WTC11 (cell line): ENCODE results near the gene SHISA6. TPM values are rescaled to one million over a fixed set of nuclear protein-coding genes. Genes with fewer than 3 reads are reported as not detected.
A peak's percentile ranks its signal among the peaks of the same experiment; 100 is the strongest.

ENCODE experiments used
- ATAC-seq: fragments of 200-7000 bp; cut with Tn5 transposase; 2 replicates; pipeline ENCODE4 v1.10.0; 2021; ENCODE audit warnings: mild to moderate bottlenecking, moderate library complexity
- CTCF ChIA-PET: fragments of 300-600 bp; sonication (Branson Sonifier 250); formaldehyde crosslinking; loops from one replicate; lab custom pipeline; 2021; ENCODE audit warnings: antibody characterized with exemption; lab: Charles Lee
- POLR2A ChIA-PET: fragments of 350-600 bp; sonication (Branson Sonifier 250); formaldehyde crosslinking; loops from one replicate; lab custom pipeline; 2021; ENCODE audit warnings: antibody characterized with exemption; lab: Charles Lee
- DNase-seq: peaks from one replicate; pipeline ENCODE4 v3.0.0; 2021; ENCODE audit warnings: low spot score
- H3K27ac Mint-ChIP-seq: 2 replicates; pipeline ENCODE4 v1.8.0; 2021; ENCODE audit warnings: mixed read lengths
- H3K27me3 Mint-ChIP-seq: 2 replicates; pipeline ENCODE4 v1.8.0; 2021; ENCODE audit warnings: low read depth, mild to moderate bottlenecking, moderate library complexity, mixed read lengths
- H3K36me3 Mint-ChIP-seq: 2 replicates; pipeline ENCODE4 v1.8.0; 2021; ENCODE audit warnings: mixed read lengths
- H3K4me1 Mint-ChIP-seq: 2 replicates; pipeline ENCODE4 v1.8.0; 2022; ENCODE audit warnings: mixed read lengths
- H3K4me3 Mint-ChIP-seq: 2 replicates; pipeline ENCODE4 v1.8.0; 2021; ENCODE audit warnings: mild to moderate bottlenecking, moderate library complexity, mixed read lengths
- H3K9me3 Mint-ChIP-seq: 2 replicates; pipeline ENCODE4 v1.8.0; 2021; ENCODE audit warnings: mixed read lengths
- CBFB ChIP-seq: sonication (generic); formaldehyde crosslinking; IDR thresholded peaks from 2 replicates; pipeline ENCODE4 v1.8.1; 2022; ENCODE audit warnings: mild to moderate bottlenecking, low read depth, missing genetic modification reagents
- CREM ChIP-seq: sonication (generic); formaldehyde crosslinking; IDR thresholded peaks from 2 replicates; pipeline ENCODE4 v1.8.1; 2022; ENCODE audit warnings: mild to moderate bottlenecking, missing genetic modification reagents, moderate library complexity
- FOXJ3 ChIP-seq: sonication (generic); formaldehyde crosslinking; IDR thresholded peaks from 2 replicates; pipeline ENCODE4 v1.9.0; 2021; ENCODE audit warnings: missing genetic modification reagents, mild to moderate bottlenecking, borderline replicate concordance
- GABPB1 ChIP-seq: sonication (generic); formaldehyde crosslinking; IDR thresholded peaks from 2 replicates; pipeline ENCODE4 v1.8.1; 2023; ENCODE audit warnings: mild to moderate bottlenecking, missing genetic modification reagents
- GRHL2 ChIP-seq: fragments of 250-450 bp; sonication (Bioruptor Pico); IDR thresholded peaks from 2 replicates; pipeline ENCODE4 v1.8.0; 2022; ENCODE audit warnings: mild to moderate bottlenecking, moderate library complexity; ENCODE audit not compliant: insufficient replicate concordance, severe bottlenecking
- JAZF1 ChIP-seq: fragments of 250-450 bp; sonication (Bioruptor Pico); IDR thresholded peaks from 2 replicates; pipeline ENCODE4 v1.9.0; 2021; ENCODE audit warnings: moderate library complexity, mild to moderate bottlenecking, inconsistent platforms
- SMAD3 ChIP-seq: sonication (generic); formaldehyde crosslinking; IDR thresholded peaks from 2 replicates; pipeline ENCODE4 v1.8.0; 2022; ENCODE audit warnings: missing genetic modification reagents, mild to moderate bottlenecking, borderline replicate concordance
- ZNF396 ChIP-seq: fragments of 250-450 bp; sonication (Bioruptor Pico); IDR thresholded peaks from 2 replicates; pipeline ENCODE4 v1.8.0; 2021; ENCODE audit warnings: mild to moderate bottlenecking, moderate library complexity, borderline replicate concordance
- total RNA-seq: library from RNA; stranded (reverse); gene quantifications from 3 replicates; pipeline ENCODE4 v1.2.3, GENCODE V29; 2021
- TF ChIP-seq, protein P1 (sequence below): sonication (generic); formaldehyde crosslinking; IDR thresholded peaks from 2 replicates; pipeline ENCODE4 v1.8.0; 2022; ENCODE audit warnings: mild to moderate bottlenecking, missing genetic modification reagents
- TF ChIP-seq, protein P2 (sequence below): fragments of 250-450 bp; sonication (Bioruptor Pico); IDR thresholded peaks from 2 replicates; pipeline ENCODE4 v1.9.0; 2021; ENCODE audit warnings: mild to moderate bottlenecking
- TF ChIP-seq, protein P3 (sequence below): sonication (generic); formaldehyde crosslinking; IDR thresholded peaks from 2 replicates; pipeline ENCODE4 v1.8.0; 2022; ENCODE audit warnings: mild to moderate bottlenecking, missing genetic modification reagents
- TF ChIP-seq, protein P4 (sequence below): sonication (generic); formaldehyde crosslinking; IDR thresholded peaks from 2 replicates; pipeline ENCODE4 v1.8.0; 2023; ENCODE audit warnings: mild to moderate bottlenecking, missing genetic modification reagents
- TF ChIP-seq, protein P5 (sequence below): sonication (generic); formaldehyde crosslinking; IDR thresholded peaks from 2 replicates; pipeline ENCODE4 v1.8.0; 2022; ENCODE audit warnings: mild to moderate bottlenecking, missing genetic modification reagents
- TF ChIP-seq, protein P6 (sequence below): sonication (generic); formaldehyde crosslinking; conservative IDR thresholded peaks from 2 replicates; pipeline ENCODE4 v1.8.1; 2022; ENCODE audit warnings: mild to moderate bottlenecking, missing genetic modification reagents
- TF ChIP-seq, protein P7 (sequence below): sonication (generic); formaldehyde crosslinking; IDR thresholded peaks from 2 replicates; pipeline ENCODE4 v1.8.1; 2023; ENCODE audit warnings: mild to moderate bottlenecking, missing genetic modification reagents
- TF ChIP-seq, protein P8 (sequence below): sonication (generic); formaldehyde crosslinking; IDR thresholded peaks from 2 replicates; pipeline ENCODE4 v1.8.1; 2023; ENCODE audit warnings: mild to moderate bottlenecking, moderate library complexity, missing genetic modification reagents
- TF ChIP-seq, protein P9 (sequence below): sonication (generic); formaldehyde crosslinking; IDR thresholded peaks from 2 replicates; pipeline ENCODE4 v1.8.1; 2023; ENCODE audit warnings: mild to moderate bottlenecking, missing genetic modification reagents, moderate library complexity

SHISA6 gene
- total RNA-seq, 1 experiment from 2014 or later = 1.1 TPM

DNA sequence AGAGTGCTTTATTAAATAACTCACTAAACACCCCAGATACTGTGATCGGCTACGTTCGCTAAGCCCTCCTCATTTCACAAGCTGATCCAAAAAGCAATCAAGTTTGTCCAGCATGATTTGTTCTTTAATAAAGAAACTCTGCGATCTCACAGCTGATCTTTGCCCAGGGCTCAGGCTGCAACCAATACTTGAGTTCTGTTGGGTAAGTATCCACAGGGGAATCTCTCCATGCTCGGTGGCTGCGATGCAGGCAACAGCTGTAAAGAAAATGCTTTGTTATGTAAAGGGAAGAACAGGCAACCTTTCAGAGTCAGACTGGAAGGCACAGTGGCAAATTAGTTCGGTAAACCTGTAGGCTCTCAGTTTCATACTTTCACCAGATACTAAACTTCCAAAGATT is 67.5 kb downstream of the SHISA6 start:
- ChIA-PET POLR2A (no interaction called here), CTCF (interaction anchor here (0.9 kb wide), 1 partner anchor 336 kb away, joined by 3 read pairs; no protein-coding TSS in a partner anchor)
- ATAC-seq (0 out of 2 replicates have a peak, but pooled peaks have one; percentile 32), DNase-seq (no peak)
- H3K27ac Mint-ChIP-seq = no peak overlapping the region
- peaks cover 14% of the 10 kb centered on the region for H3K27me3 Mint-ChIP-seq
- no peak for TF ChIP-seq GRHL2 (CRISPR knock-in tag)
- TF ChIP-seq, all 79 proteins: peak for 0
- 0 out of 2 replicates have a peak, but pooled peaks cover 4% of the 10 kb centered on the region for H3K4me1 Mint-ChIP-seq
- no peak overlapping the region for H3K4me3 Mint-ChIP-seq
- H3K36me3 Mint-ChIP-seq = peaks cover 58% of the 10 kb centered on the region
- peaks cover 74% of the 10 kb centered on the region for H3K9me3 Mint-ChIP-seq

DNA sequence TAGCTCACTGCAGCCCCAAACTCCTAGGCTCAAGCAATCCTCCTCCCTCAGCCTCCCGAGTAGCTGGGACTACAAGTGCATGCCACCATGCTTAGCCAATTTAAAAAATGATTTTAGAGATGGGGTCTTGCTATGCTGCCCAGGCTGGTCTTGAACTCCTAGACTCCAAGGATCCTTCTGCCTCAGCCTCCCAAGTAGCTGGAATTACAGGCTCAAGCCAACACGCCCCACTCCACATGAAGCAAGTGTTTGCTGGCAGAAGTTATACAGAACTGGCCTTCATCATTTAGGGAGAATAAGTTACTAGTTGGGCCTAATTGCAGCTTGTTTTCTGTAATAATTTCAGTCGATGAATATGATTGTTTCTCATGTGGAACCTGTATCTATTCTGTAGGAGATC is 68.0 kb downstream of the SHISA6 start:
- Mint-ChIP-seq H3K4me3 (no peak overlapping the region), H3K36me3 (peaks cover 59% of the 10 kb centered on the region), H3K4me1 (0 out of 2 replicates have a peak, but pooled peaks cover 4% of the 10 kb centered on the region), H3K9me3 (peaks cover 76% of the 10 kb centered on the region), H3K27me3 (peaks cover 14% of the 10 kb centered on the region), H3K27ac (no peak overlapping the region)
- ChIA-PET CTCF (interaction anchor here (0.9 kb wide), 1 partner anchor 335 kb away, joined by 3 read pairs; no protein-coding TSS in a partner anchor), POLR2A (no interaction called here)
- ATAC-seq (no peak), DNase-seq (no peak)
- TF ChIP-seq, protein P1, sequence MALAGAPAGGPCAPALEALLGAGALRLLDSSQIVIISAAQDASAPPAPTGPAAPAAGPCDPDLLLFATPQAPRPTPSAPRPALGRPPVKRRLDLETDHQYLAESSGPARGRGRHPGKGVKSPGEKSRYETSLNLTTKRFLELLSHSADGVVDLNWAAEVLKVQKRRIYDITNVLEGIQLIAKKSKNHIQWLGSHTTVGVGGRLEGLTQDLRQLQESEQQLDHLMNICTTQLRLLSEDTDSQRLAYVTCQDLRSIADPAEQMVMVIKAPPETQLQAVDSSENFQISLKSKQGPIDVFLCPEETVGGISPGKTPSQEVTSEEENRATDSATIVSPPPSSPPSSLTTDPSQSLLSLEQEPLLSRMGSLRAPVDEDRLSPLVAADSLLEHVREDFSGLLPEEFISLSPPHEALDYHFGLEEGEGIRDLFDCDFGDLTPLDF (CRISPR knock-in tag) = no peak
- TF ChIP-seq GRHL2 (CRISPR knock-in tag) (no peak), CBFB (no peak), JAZF1 (CRISPR knock-in tag) (no peak), FOXJ3 (CRISPR knock-in tag) (no peak), CREM (CRISPR knock-in tag) (no peak), ZNF396 (CRISPR knock-in tag) (no peak), GABPB1 (no peak), SMAD3 (CRISPR knock-in tag) (no peak)
- TF ChIP-seq, protein P2, sequence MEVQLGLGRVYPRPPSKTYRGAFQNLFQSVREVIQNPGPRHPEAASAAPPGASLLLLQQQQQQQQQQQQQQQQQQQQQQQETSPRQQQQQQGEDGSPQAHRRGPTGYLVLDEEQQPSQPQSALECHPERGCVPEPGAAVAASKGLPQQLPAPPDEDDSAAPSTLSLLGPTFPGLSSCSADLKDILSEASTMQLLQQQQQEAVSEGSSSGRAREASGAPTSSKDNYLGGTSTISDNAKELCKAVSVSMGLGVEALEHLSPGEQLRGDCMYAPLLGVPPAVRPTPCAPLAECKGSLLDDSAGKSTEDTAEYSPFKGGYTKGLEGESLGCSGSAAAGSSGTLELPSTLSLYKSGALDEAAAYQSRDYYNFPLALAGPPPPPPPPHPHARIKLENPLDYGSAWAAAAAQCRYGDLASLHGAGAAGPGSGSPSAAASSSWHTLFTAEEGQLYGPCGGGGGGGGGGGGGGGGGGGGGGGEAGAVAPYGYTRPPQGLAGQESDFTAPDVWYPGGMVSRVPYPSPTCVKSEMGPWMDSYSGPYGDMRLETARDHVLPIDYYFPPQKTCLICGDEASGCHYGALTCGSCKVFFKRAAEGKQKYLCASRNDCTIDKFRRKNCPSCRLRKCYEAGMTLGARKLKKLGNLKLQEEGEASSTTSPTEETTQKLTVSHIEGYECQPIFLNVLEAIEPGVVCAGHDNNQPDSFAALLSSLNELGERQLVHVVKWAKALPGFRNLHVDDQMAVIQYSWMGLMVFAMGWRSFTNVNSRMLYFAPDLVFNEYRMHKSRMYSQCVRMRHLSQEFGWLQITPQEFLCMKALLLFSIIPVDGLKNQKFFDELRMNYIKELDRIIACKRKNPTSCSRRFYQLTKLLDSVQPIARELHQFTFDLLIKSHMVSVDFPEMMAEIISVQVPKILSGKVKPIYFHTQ (CRISPR knock-in tag) = no peak
- TF ChIP-seq, protein P3, sequence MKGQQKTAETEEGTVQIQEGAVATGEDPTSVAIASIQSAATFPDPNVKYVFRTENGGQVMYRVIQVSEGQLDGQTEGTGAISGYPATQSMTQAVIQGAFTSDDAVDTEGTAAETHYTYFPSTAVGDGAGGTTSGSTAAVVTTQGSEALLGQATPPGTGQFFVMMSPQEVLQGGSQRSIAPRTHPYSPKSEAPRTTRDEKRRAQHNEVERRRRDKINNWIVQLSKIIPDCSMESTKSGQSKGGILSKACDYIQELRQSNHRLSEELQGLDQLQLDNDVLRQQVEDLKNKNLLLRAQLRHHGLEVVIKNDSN (CRISPR knock-in tag) = no peak
- TF ChIP-seq, protein P4, sequence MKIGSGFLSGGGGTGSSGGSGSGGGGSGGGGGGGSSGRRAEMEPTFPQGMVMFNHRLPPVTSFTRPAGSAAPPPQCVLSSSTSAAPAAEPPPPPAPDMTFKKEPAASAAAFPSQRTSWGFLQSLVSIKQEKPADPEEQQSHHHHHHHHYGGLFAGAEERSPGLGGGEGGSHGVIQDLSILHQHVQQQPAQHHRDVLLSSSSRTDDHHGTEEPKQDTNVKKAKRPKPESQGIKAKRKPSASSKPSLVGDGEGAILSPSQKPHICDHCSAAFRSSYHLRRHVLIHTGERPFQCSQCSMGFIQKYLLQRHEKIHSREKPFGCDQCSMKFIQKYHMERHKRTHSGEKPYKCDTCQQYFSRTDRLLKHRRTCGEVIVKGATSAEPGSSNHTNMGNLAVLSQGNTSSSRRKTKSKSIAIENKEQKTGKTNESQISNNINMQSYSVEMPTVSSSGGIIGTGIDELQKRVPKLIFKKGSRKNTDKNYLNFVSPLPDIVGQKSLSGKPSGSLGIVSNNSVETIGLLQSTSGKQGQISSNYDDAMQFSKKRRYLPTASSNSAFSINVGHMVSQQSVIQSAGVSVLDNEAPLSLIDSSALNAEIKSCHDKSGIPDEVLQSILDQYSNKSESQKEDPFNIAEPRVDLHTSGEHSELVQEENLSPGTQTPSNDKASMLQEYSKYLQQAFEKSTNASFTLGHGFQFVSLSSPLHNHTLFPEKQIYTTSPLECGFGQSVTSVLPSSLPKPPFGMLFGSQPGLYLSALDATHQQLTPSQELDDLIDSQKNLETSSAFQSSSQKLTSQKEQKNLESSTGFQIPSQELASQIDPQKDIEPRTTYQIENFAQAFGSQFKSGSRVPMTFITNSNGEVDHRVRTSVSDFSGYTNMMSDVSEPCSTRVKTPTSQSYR (CRISPR knock-in tag) = no peak
- TF ChIP-seq, protein P5, sequence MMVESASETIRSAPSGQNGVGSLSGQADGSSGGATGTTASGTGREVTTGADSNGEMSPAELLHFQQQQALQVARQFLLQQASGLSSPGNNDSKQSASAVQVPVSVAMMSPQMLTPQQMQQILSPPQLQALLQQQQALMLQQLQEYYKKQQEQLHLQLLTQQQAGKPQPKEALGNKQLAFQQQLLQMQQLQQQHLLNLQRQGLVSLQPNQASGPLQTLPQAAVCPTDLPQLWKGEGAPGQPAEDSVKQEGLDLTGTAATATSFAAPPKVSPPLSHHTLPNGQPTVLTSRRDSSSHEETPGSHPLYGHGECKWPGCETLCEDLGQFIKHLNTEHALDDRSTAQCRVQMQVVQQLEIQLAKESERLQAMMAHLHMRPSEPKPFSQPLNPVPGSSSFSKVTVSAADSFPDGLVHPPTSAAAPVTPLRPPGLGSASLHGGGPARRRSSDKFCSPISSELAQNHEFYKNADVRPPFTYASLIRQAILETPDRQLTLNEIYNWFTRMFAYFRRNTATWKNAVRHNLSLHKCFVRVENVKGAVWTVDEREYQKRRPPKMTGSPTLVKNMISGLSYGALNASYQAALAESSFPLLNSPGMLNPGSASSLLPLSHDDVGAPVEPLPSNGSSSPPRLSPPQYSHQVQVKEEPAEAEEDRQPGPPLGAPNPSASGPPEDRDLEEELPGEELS (CRISPR knock-in tag) = no peak
- TF ChIP-seq, protein P6, sequence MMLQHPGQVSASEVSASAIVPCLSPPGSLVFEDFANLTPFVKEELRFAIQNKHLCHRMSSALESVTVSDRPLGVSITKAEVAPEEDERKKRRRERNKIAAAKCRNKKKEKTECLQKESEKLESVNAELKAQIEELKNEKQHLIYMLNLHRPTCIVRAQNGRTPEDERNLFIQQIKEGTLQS = no peak
- TF ChIP-seq, protein P7, sequence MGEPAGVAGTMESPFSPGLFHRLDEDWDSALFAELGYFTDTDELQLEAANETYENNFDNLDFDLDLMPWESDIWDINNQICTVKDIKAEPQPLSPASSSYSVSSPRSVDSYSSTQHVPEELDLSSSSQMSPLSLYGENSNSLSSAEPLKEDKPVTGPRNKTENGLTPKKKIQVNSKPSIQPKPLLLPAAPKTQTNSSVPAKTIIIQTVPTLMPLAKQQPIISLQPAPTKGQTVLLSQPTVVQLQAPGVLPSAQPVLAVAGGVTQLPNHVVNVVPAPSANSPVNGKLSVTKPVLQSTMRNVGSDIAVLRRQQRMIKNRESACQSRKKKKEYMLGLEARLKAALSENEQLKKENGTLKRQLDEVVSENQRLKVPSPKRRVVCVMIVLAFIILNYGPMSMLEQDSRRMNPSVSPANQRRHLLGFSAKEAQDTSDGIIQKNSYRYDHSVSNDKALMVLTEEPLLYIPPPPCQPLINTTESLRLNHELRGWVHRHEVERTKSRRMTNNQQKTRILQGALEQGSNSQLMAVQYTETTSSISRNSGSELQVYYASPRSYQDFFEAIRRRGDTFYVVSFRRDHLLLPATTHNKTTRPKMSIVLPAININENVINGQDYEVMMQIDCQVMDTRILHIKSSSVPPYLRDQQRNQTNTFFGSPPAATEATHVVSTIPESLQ (CRISPR knock-in tag) = no peak
- TF ChIP-seq, protein P8, sequence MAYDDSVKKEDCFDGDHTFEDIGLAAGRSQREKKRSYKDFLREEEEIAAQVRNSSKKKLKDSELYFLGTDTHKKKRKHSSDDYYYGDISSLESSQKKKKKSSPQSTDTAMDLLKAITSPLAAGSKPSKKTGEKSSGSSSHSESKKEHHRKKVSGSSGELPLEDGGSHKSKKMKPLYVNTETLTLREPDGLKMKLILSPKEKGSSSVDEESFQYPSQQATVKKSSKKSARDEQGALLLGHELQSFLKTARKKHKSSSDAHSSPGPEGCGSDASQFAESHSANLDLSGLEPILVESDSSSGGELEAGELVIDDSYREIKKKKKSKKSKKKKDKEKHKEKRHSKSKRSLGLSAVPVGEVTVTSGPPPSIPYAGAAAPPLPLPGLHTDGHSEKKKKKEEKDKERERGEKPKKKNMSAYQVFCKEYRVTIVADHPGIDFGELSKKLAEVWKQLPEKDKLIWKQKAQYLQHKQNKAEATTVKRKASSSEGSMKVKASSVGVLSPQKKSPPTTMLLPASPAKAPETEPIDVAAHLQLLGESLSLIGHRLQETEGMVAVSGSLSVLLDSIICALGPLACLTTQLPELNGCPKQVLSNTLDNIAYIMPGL = no peak
- TF ChIP-seq, protein P9, sequence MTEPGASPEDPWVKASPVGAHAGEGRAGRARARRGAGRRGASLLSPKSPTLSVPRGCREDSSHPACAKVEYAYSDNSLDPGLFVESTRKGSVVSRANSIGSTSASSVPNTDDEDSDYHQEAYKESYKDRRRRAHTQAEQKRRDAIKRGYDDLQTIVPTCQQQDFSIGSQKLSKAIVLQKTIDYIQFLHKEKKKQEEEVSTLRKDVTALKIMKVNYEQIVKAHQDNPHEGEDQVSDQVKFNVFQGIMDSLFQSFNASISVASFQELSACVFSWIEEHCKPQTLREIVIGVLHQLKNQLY (CRISPR knock-in tag) = no peak
